ENCODE measurements around the gene SRPK3. TPM values are rescaled to one million over a fixed set of nuclear protein-coding genes. Genes with fewer than 3 reads are reported as not detected.

Gene SRPK3
- total RNA-seq, 1 donor from 2014 or later, result 4.5 TPM

GRCh38 chrX:153734871-153735270, 46.0 kb upstream of the SRPK3 start:
- intact Hi-C loops (cut with DNase I), result no loop called here
- H3K27me3 ChIP-seq, result no peaks in the 10 kb centered on the region
- no peaks in the 10 kb centered on the region for H3K9me3 ChIP-seq
- no peak overlapping the region for H3K4me3 ChIP-seq
- H3K36me3 ChIP-seq, result peaks cover 6 to 18% of the 10 kb centered on the region in 2 donors
- no peak for DNase-seq (ENCODE audit: low spot score in 2 of 2)
- TF ChIP-seq CTCF (IDR thresholded peaks at IDR 0.05), result no peak
- no peaks in the 10 kb centered on the region for H3K4me1 ChIP-seq
- H3K27ac ChIP-seq, result no peak overlapping the region

GRCh38 chrX:153735274-153735673, 45.6 kb upstream of the SRPK3 start:
- H3K4me3 ChIP-seq, result no peak overlapping the region
- no peak for TF ChIP-seq CTCF (IDR thresholded peaks at IDR 0.05)
- H3K4me1 ChIP-seq, result no peaks in the 10 kb centered on the region
- H3K27me3 ChIP-seq, result no peaks in the 10 kb centered on the region
- H3K9me3 ChIP-seq, result no peaks in the 10 kb centered on the region
- intact Hi-C loops (cut with DNase I), result no loop called here
- DNase-seq (ENCODE audit: low spot score in 2 of 2), result peak in 1 of 2 donors; percentile 30
- peaks cover 6 to 18% of the 10 kb centered on the region in 2 donors for H3K36me3 ChIP-seq
- H3K27ac ChIP-seq, result no peak overlapping the region

- H3K27ac ChIP-seq, result no peak overlapping the region
- intact Hi-C loops (cut with DNase I), result no loop called here
- no peaks in the 10 kb centered on the region for H3K9me3 ChIP-seq
- H3K4me3 ChIP-seq, result no peak overlapping the region
- DNase-seq (ENCODE audit: low spot score in 2 of 2), result no peak
- no peak for TF ChIP-seq CTCF (IDR thresholded peaks at IDR 0.05)
- H3K27me3 ChIP-seq, result no peaks in the 10 kb centered on the region
- H3K36me3 ChIP-seq, result peaks cover 6 to 18% of the 10 kb centered on the region in 2 donors
- H3K4me1 ChIP-seq, result no peaks in the 10 kb centered on the region
Measured at GRCh38 chrX:153736071-153736820, 44.6 kb upstream of the SRPK3 start.

- H3K9me3 ChIP-seq, result no peaks in the 10 kb centered on the region
- intact Hi-C loops (cut with DNase I), result no loop called here
- H3K27me3 ChIP-seq, result no peaks in the 10 kb centered on the region
- no peaks in the 10 kb centered on the region for H3K4me1 ChIP-seq
- no peak overlapping the region for H3K4me3 ChIP-seq
- no peak overlapping the region for H3K27ac ChIP-seq
- TF ChIP-seq CTCF (IDR thresholded peaks at IDR 0.05), result no peak
- peaks cover 6 to 18% of the 10 kb centered on the region in 2 donors for H3K36me3 ChIP-seq
- no peak for DNase-seq (ENCODE audit: low spot score in 2 of 2)
Measured at GRCh38 chrX:153736871-153737441, 43.9 kb upstream of the SRPK3 start.

- Histone ChIP-seq H3K4me3 (no peak overlapping the region), H3K27ac (no peak overlapping the region), H3K9me3 (no peaks in the 10 kb centered on the region), H3K4me1 (no peaks in the 10 kb centered on the region), H3K27me3 (no peaks in the 10 kb centered on the region), H3K36me3 (peaks cover 6 to 18% of the 10 kb centered on the region in 2 donors)
- intact Hi-C loops (cut with DNase I), result no loop called here
- TF ChIP-seq CTCF (IDR thresholded peaks at IDR 0.05), result no peak
- no peak for DNase-seq (ENCODE audit: low spot score in 2 of 2)
Measured at GRCh38 chrX:153738056-153738605, 42.7 kb upstream of the SRPK3 start.

All from ascending aorta (tissue), 2 donors.